LHCN-M2 (cell line): ENCODE results near the gene EOLA1. TPM values are rescaled to one million over a fixed set of nuclear protein-coding genes. Genes with fewer than 3 reads are reported as not detected.
"Not testable (repeated sequence)": the region's sequence is repeated elsewhere in the genome, so short reads cannot be mapped to it uniquely, and the experiment has no call there.

ENCODE experiments used
- DNase-seq: peaks from one replicate; pipeline ENCODE4 v3.0.0-alpha.2; 2012; ENCODE audit warnings: low read depth
- polyA plus RNA-seq: library from polyadenylated mRNA; unstranded; fragments of >200 nt; gene quantifications from one replicate; pipeline ENCODE4 v1.2.1, GENCODE V29; 2012; ENCODE audit warnings: missing spikeins
- total RNA-seq: library from RNA; depleted of rRNA; stranded (reverse); fragments of >200 nt; gene quantifications from 2 replicates; pipeline ENCODE4 v1.2.3, GENCODE V29; 2014; rRNA removed

EOLA1 gene
- 8.7 and 19.0 TPM in 2 replicates for total RNA-seq
- polyA plus RNA-seq: 17.1 TPM

GRCh38 chrX:149540621-149541520 is at the start of gene EOLA1:
EOLA1 (plus strand) TSS chrX:149541012; CDS start chrX:149545631, 4,619 bp downstream.
- peak; percentile 96 for DNase-seq

GRCh38 chrX:149491812-149492211 is 49.0 kb upstream of the EOLA1 start:
- no peak for DNase-seq

GRCh38 chrX:149493567-149494562 is 46.9 kb upstream of the EOLA1 start:
- DNase-seq: peak; percentile 32

GRCh38 chrX:149494844-149495565 is 45.8 kb upstream of the EOLA1 start:
- DNase-seq: peak; percentile 20

GRCh38 chrX:149495573-149496071 is 45.2 kb upstream of the EOLA1 start:
- peak; percentile 90 for DNase-seq

GRCh38 chrX:149497054-149497453 is 43.8 kb upstream of the EOLA1 start:
- no peak for DNase-seq

- DNase-seq: peak; percentile 75
Observed at GRCh38 chrX:149497626-149498025, 43.2 kb upstream of the EOLA1 start.

GRCh38 chrX:149498767-149499166 is 42.0 kb upstream of the EOLA1 start:
- DNase-seq: no peak

GRCh38 chrX:149499766-149500165 is 41.0 kb upstream of the EOLA1 start:
- DNase-seq: no peak

- DNase-seq: not testable (repeated sequence)
Observed at GRCh38 chrX:149502923-149503322, 37.9 kb upstream of the EOLA1 start.

GRCh38 chrX:149503446-149503845 is 37.4 kb upstream of the EOLA1 start:
- peak; percentile 63 for DNase-seq

GRCh38 chrX:149504226-149504914 is 36.4 kb upstream of the EOLA1 start:
- peak; percentile 24 for DNase-seq

- DNase-seq: peak; percentile 78
Observed at GRCh38 chrX:149504915-149505651, 35.7 kb upstream of the EOLA1 start, which contains the start of gene IDS. IDS (minus strand) TSS chrX:149505306; CDS start chrX:149505137, 169 bp downstream.

- DNase-seq: no peak
Observed at GRCh38 chrX:149505671-149506070, 35.1 kb upstream of the EOLA1 start.

- DNase-seq: no peak
Observed at GRCh38 chrX:149506349-149506748, 34.5 kb upstream of the EOLA1 start.

GRCh38 chrX:149508467-149508866 is 32.3 kb upstream of the EOLA1 start:
- DNase-seq: no peak

GRCh38 chrX:149510386-149510785 is 30.4 kb upstream of the EOLA1 start:
- DNase-seq: peak; percentile 40

- no peak for DNase-seq
Observed at GRCh38 chrX:149511081-149511480, 29.7 kb upstream of the EOLA1 start.

- peak; percentile 21 for DNase-seq
Observed at GRCh38 chrX:149512225-149512885, 28.5 kb upstream of the EOLA1 start.
